Heart right ventricle (tissue), 16 donors: ENCODE data around the gene MYO1E. TPM values are rescaled to one million over a fixed set of nuclear protein-coding genes. Genes with fewer than 3 reads are reported as not detected.

Source experiments
- ATAC-seq, 8 donors: fragments of 200-7000 bp; cut with Tn5 transposase; one replicate each; pipeline ENCODE4 v1.9.1; 2020; ENCODE audit warnings: mild to moderate bottlenecking in 8 of 8, moderate library complexity in 8 of 8, moderate number of reproducible peaks in 1 of 8
- DNase-seq, 2 donors: peaks; one replicate each; pipeline ENCODE4 v3.0.0-alpha.2; 2020
- H3K27ac ChIP-seq, 10 donors: fragments of 200-600 bp; sonication (generic) in 2 of 10; one replicate each; pipeline versions ENCODE4 v1.5.0 to v1.8.0; 2020 to 2022; ENCODE audit warnings: mild to moderate bottlenecking in 3 of 10
- H3K27me3 ChIP-seq, 7 donors: fragments of 200-600 bp; one replicate each; pipeline ENCODE4 v1.8.0; 2021 to 2022; ENCODE audit warnings: mild to moderate bottlenecking in 2 of 7
- H3K36me3 ChIP-seq, 9 donors: fragments of 200-600 bp; sonication (generic) in 1 of 9; one replicate each; pipeline versions ENCODE4 v1.5.0 to v1.8.0; 2020 to 2022; ENCODE audit warnings: mild to moderate bottlenecking in 2 of 9
- H3K4me1 ChIP-seq, 9 donors: fragments of 200-600 bp; sonication (generic) in 1 of 9; one replicate each; pipeline versions ENCODE4 v1.5.0 to v1.8.0; 2020 to 2022; ENCODE audit warnings: mild to moderate bottlenecking in 4 of 9
- H3K4me3 ChIP-seq, 10 donors: fragments of 200-600 bp; sonication (generic) in 2 of 10; one replicate each; pipeline versions ENCODE4 v1.5.0 to v1.8.0; 2020 to 2022; ENCODE audit warnings: mild to moderate bottlenecking in 7 of 10, moderate library complexity in 2 of 10
- H3K9me3 ChIP-seq, 11 donors: fragments of 200-600 bp in 10 of 11; sonication (generic) in 2 of 11; one replicate each; pipeline versions ENCODE4 v1.5.0 to v1.8.0; 2013 to 2022; ENCODE audit warnings: mild to moderate bottlenecking in 2 of 11, control low read depth in 1 of 11, moderate library complexity in 1 of 11
- WGBS, 2 donors: extraction: QIAGEN DNeasy Blood & Tissue Kit; methylation state at CpG; one replicate each; pipeline ENCODE4 v1.1.7; 2013; ENCODE audit warnings: inconsistent platforms in 1 of 2; 5-methylcytosine and 5-hydroxymethylcytosine counted together
- intact Hi-C, 10 donors: fragments of 100-400 bp; cut with DNase I; formaldehyde crosslinking; loops; one replicate each; pipeline versions ENCODE4 v1.11.1 to v1.14.2; 2022
- polyA plus RNA-seq, 2 donors: library from polyadenylated mRNA; stranded (reverse); fragments of 200-250 nt; gene quantifications; one replicate each; pipeline ENCODE4 v1.2.3, GENCODE V29; 2013
- total RNA-seq, 10 donors: library from RNA; stranded (reverse); fragmentation: NEBNext Ultra II Directional in 3 of 10; extraction: Animal tissue kit (Norgen Biotek cat#: 25700) in 3 of 10; gene quantifications; one replicate each; pipeline versions ENCODE4 v1.2.1 to v1.2.4, GENCODE V29; 2021 to 2023
- TF ChIP-seq, protein P1 (sequence below), 9 donors: fragments of 200-600 bp; sonication (generic) in 2 of 9; IDR thresholded peaks; one replicate each; pipeline versions ENCODE4 v1.5.0 to v1.8.0; 2021 to 2022; ENCODE audit warnings: antibody characterized with exemption in 9 of 9, mild to moderate bottlenecking in 5 of 9, moderate library complexity in 1 of 9
- donor health status: Arrhythmogenic right ventricular cardiomyopathy.
- donor health status: ischemic (EF 13 %, LVEDD 7.1; RV severe dilation, severe dysfunction).
- donor health status: healthy with polysubstance abuse.
- donor health status: DM: no; HTN: yes; CAD: no.
- donor health status: DM: no; HTN: no; CAD: no.
- donor health status: ischemic (EF 25% LVEDD 6.9; RV normal size, moderate dysfunction).
- donor health status: ischemic (EF 25% LVEDD 5.7; RV mildly dilated, moderate dysfunction).
- donor health status: healthy.
- donor health status: DM: yes; HTN: yes; CAD: no.
- donor health status: Ischemic cardiomyopathy.
- donor health status: ischemic (EF 35%, LVEDD 5.7; RV mildly dilated, moderate dysfunction).
- donor health status: nonischemic (EF 11% LVEDD 7.7; RV severe dilation, severe dysfunction).
- donor health status: DM: yes; HTN: yes; CAD: no.
- donor health status: PGD.
- donor health status: ischemic (EF 29% LVEDD 5.4; RV normal size, mild dysfunction).
- donor health status: nonischemic (EF 23%, LVEDD 6.1; RV moderate dilation, normal function).

The MYO1E gene
- total and polyA plus RNA-seq, 12 donors, result 9.3 to 75.3 (median 27.4) TPM

DNA sequence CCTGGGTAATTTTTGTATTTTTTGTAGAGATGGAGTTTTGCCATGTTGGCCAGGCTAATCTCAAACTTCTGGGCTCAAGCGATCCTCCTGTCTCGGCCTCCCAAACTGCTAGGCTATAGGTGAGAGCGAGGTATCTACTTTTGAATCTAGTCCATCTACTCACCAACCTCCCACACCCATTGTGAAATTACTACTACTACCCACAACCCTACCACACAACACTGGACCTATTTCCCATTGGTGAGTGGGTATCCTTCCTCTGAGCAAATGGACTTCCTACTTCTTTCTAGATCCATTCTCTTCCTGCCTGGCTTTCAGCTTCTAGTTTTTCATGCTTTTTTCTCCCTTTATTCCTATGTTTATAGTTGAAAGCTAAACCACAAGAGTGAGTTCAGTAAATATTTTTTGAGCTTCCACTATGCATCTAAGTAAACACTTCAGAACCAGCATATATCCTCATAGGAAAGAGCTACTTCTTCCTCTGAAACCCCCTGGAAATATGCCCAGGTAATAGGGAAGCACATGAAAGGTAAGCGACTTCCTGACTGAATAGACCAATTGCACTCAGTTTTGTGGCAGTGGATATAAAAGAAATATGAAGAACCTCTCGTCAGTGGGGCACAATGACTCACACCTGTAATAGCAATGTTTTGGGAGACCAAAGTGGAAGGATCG lies 39.1 kb downstream of the MYO1E start:
- no peak overlapping the region for H3K27ac ChIP-seq
- DNase-seq, result no peak
- ATAC-seq, result no peak
- H3K36me3 ChIP-seq, result no peaks in the 10 kb centered on the region
- H3K4me1 ChIP-seq, result peaks cover 0 to 63% (median 24%) of the 10 kb centered on the region in 9 donors
- intact Hi-C loops, result no loop called here
- no peaks in the 10 kb centered on the region for H3K27me3 ChIP-seq
- WGBS, 2 donors, result 86 to 88% methylated on average over 6 of the region's 6 CpGs
- TF ChIP-seq, protein P1, sequence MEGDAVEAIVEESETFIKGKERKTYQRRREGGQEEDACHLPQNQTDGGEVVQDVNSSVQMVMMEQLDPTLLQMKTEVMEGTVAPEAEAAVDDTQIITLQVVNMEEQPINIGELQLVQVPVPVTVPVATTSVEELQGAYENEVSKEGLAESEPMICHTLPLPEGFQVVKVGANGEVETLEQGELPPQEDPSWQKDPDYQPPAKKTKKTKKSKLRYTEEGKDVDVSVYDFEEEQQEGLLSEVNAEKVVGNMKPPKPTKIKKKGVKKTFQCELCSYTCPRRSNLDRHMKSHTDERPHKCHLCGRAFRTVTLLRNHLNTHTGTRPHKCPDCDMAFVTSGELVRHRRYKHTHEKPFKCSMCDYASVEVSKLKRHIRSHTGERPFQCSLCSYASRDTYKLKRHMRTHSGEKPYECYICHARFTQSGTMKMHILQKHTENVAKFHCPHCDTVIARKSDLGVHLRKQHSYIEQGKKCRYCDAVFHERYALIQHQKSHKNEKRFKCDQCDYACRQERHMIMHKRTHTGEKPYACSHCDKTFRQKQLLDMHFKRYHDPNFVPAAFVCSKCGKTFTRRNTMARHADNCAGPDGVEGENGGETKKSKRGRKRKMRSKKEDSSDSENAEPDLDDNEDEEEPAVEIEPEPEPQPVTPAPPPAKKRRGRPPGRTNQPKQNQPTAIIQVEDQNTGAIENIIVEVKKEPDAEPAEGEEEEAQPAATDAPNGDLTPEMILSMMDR (IDR thresholded peaks at IDR 0.05), result no peak
- H3K9me3 ChIP-seq, result peaks cover 0 to 3% (median 0%) of the 10 kb centered on the region in 11 donors
- H3K4me3 ChIP-seq, result no peak overlapping the region

DNA sequence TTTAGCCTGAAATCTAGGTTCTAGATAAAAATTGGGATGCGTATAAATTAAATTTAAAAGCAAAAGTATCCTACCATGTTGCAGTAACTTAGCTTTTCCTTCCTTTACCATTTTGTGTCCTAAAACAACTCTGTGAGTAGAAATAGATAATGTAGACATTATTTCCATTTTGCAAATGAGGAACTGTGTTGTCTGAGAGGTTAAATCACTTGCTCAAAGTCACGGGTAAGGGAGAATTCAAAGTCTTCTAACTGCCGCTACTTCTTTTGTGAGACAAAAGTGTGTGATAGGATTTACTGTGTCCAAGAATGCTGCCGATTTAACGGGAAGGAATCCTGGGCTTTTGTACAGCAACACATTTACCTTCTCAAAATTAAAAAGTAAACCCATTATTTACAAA lies 40.7 kb downstream of the MYO1E start:
- WGBS, 2 donors, result 86 to 89% methylated on average over 5 of the region's 5 CpGs
- TF ChIP-seq, protein P1 (IDR thresholded peaks at IDR 0.05), result no peak
- Histone ChIP-seq H3K4me1 (peaks cover 0 to 69% (median 24%) of the 10 kb centered on the region in 9 donors), H3K9me3 (peaks cover 0 to 3% (median 0%) of the 10 kb centered on the region in 11 donors), H3K4me3 (no peak overlapping the region), H3K27me3 (no peaks in the 10 kb centered on the region), H3K27ac (no peak overlapping the region), H3K36me3 (no peaks in the 10 kb centered on the region)
- ATAC-seq (no peak), DNase-seq (no peak)
- intact Hi-C loops, result no loop called here

DNA sequence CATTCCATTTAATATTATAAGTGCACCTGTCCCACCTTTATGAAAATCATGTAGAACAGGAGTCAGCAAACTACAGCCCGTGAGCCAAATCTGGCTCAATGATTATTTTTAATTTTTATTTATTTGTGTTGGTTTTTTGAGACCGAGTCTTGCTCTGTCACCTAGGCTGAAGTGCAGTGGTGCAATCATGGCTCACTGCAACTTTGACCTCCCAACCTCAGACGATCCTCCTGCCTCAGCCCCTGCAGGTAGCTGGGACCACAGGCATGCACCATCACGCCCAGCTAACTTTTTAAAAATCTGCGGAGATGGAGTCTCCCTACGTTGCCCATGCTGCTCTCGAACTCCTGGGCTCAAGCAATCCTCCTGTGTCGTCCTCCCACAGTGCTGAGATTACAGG lies 42.0 kb downstream of the MYO1E start:
- intact Hi-C loops, result no loop called here
- no peak for DNase-seq
- Histone ChIP-seq H3K27ac (no peak overlapping the region), H3K4me1 (peaks cover 0 to 68% (median 24%) of the 10 kb centered on the region in 9 donors), H3K36me3 (no peaks in the 10 kb centered on the region), H3K9me3 (no peaks in the 10 kb centered on the region), H3K4me3 (no peak overlapping the region), H3K27me3 (no peaks in the 10 kb centered on the region)
- TF ChIP-seq, protein P1 (IDR thresholded peaks at IDR 0.05), result no peak
- 90 to 95% methylated on average over 8 of the region's 8 CpGs for WGBS, 2 donors
- no peak for ATAC-seq

DNA sequence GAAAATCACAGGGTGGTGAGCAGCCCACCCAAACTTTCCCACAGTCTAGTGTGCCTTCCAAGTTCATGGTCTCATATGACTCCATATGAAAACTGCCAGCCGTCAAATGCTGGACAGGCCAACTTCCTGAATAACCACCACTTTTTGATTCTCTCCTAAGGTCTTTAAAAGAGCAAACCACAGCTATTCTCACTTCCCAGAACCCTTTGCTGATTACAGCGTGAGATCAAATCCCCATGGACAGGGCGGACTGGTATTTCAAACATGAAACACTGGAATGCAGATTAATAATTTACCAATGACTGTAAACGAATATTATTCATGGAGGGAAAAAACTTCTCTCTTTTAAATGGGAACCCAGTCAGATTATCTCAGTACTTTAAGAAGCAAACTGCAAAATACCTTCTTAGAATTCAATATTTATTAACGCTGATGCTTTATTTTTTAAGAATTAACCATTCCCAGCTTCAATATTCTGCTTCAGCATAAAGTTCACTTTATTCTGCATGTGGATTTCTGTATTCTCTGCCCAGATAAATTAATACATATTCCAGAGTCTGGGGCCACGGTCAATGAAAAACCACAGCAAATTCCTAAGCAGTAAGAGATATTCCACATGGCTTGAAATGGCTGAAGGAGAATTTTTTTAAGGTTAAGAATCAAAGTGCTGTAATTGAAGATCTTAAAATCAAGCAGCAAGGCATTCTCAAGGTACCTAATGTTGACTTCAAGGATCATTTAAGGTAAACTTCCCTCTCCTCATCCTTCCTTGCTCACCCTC lies 42.9 kb downstream of the MYO1E start:
- H3K4me1 ChIP-seq, result peaks cover 0 to 60% (median 24%) of the 10 kb centered on the region in 9 donors
- ATAC-seq, result peak in 4 of 8 donors; percentile 41 to 50 (median 46)
- H3K27me3 ChIP-seq, result no peaks in the 10 kb centered on the region
- TF ChIP-seq, protein P1 (IDR thresholded peaks at IDR 0.05), result no peak
- no peaks in the 10 kb centered on the region for H3K9me3 ChIP-seq
- 56 to 64% methylated on average over 6 of the region's 6 CpGs for WGBS, 2 donors
- no peak for DNase-seq
- H3K36me3 ChIP-seq, result no peaks in the 10 kb centered on the region
- H3K4me3 ChIP-seq, result no peak overlapping the region
- intact Hi-C loops, result no loop called here
- H3K27ac ChIP-seq, result peak overlapping the region in 1 of 10 donors; percentile 21
